ENCODE measurements around the gene AIFM2.
"Not testable (repeated sequence)": the region's sequence is repeated elsewhere in the genome, so short reads cannot be mapped to it uniquely, and the experiment has no call there.

Gene AIFM2

DNA sequence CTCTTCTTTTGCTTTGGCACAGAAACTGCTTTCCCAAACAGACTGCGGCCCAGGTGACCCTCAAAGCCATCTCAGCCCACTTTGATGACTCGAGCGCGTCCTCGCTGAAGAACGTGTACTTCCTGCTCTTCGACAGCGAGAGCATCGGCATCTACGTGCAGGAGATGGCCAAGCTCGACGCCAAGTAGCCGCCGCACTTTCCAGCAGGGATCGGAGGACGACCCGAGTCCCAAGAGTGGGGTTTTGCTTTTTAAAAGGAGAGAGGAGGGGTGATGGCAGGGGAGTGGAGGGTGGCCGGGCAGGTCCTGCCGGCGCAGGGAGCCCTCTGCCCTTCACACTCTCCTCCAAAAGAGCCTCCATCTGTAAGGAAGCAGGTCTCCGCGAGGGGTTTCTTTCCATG lies 21.1 kb downstream of the AIFM2 start:
- no peak for DNase-seq (ENCODE audit: low read depth in 1 of 2, low spot score in 1 of 2)
- no peak for TF ChIP-seq JUND (IDR thresholded peaks at IDR 0.05; ENCODE audit: low read depth)
- in situ Hi-C loops (cut with HindIII; ENCODE audit: low pct_unique_long_range_greater_than_20kb, low sequenced_read_pairs): no loop called here

DNA sequence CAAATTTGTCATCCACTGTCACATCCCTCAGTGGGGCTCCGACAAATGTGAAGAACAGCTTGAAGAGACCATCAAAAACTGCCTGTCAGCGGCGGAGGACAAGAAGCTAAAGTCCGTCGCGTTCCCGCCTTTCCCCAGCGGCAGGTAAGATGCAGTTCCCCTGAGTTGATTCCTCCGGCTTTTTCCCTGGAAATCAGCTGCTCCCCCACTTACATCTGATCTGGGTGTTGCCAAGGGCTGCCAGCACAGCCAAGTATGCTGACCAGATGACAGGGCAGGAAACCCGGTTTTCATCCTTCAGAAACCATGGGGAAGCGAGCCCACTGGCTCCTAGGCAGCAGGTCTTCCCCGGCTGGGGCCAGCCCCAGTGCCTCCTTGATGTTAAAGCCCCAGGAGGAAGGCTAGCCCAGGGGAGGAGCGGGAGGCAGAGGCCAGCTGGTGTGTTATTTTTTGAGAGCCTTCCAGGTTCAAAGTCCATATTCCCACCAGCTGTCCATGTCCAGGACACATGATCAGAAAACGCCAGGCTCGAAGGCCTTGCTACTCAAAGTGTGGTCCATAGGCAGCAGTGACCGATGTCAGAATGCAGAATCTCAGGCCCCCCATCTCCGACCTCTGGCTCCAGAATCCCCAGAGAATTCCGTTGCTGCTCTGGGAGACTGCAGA lies 23.4 kb downstream of the AIFM2 start:
- in situ Hi-C loops (cut with HindIII; ENCODE audit: low pct_unique_long_range_greater_than_20kb, low sequenced_read_pairs): no loop called here
- no peak for TF ChIP-seq JUND (IDR thresholded peaks at IDR 0.05; ENCODE audit: low read depth)
- no peak for DNase-seq (ENCODE audit: low read depth in 1 of 2, low spot score in 1 of 2)

DNA sequence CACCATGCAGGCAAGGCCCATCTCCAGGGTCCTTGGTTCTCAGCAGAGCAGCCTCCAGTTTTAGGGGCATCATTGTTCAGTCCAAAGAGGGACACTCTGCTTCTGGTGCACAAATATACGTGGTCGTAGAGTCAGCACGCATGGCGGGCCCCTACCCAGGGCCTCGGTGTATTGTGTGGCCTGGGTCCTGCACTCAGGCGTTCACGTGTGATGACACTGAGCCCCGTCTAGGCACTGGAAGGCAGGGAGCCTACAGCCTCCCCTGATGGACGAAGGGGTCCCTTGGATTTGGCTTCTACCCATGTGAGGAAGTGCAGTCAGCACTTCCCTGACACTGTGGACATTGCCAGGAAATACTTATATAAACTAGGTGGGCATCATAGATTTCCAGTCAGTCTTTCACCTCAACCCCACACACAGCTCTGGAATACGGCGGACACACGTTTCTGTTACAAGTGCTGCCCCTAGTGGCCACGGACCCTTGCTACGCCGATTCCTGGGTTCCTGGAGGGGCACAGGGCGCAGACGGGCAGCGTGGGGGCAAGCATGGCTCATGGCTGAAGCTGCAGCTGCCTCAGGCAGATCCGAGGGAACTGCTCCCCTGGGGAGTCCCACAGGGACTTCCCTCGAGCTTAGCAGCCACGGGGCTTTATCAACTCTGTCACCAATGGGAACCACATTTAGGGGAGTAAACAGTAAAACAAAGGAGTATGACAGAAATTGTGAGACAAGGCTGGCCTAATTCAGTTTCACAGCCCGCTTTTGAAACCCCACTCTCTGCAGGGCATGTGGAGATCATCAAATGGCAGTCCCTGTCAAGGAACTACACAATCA lies 25.4 kb downstream of the AIFM2 start:
- no peak for TF ChIP-seq JUND (IDR thresholded peaks at IDR 0.05; ENCODE audit: low read depth)
- no peak for DNase-seq (ENCODE audit: low read depth in 1 of 2, low spot score in 1 of 2)
- in situ Hi-C loops (cut with HindIII; ENCODE audit: low pct_unique_long_range_greater_than_20kb, low sequenced_read_pairs): no loop called here

DNA sequence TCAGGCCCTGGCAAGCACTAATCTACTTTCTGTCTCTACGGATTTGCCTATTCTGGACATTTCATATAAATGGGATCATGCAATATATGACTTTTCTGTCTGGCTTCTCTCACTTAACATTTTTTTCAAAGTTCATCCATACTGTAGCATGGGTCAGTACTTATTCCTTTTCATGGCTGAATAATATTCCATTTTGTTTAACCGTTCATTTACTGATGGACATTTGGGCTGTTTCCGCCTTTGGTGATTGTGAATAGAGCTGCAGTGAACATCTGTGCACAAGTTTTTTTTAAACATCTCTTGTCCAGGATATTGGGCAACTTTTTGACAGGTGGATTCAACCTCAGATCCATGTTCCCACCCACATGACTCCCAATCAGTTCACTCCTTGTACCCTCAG lies 31.0 kb downstream of the AIFM2 start:
- in situ Hi-C loops (cut with HindIII; ENCODE audit: low pct_unique_long_range_greater_than_20kb, low sequenced_read_pairs): no loop called here
- no peak for TF ChIP-seq JUND (IDR thresholded peaks at IDR 0.05; ENCODE audit: low read depth)
- DNase-seq (ENCODE audit: low read depth in 1 of 2, low spot score in 1 of 2): no peak

DNA sequence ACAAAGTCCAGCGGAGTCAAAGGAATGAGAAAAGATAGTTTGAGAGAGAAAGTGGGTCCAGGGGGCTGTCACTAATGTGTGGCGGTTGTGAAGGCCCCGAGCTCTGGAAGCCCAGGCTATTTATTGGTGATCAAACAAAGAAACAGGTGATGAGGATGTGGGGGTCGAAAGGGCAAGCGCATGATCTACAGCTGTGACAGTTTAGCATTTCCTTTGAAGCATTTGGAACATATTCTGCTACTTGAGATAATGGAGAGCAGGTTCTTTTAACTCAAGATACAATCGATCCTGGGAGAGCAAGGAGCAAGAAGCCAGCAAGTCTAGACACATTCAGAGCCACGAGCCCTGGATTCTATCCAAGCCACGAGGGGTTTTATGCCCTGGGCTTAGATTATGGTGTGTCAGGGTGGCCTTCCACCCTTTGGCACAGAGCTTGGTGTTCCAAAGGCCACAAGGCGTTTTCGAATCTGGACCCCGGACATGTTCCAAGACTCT lies 31.5 kb downstream of the AIFM2 start:
- DNase-seq (ENCODE audit: low read depth in 1 of 2, low spot score in 1 of 2); in situ Hi-C loops (cut with HindIII; ENCODE audit: low pct_unique_long_range_greater_than_20kb, low sequenced_read_pairs): not testable (repeated sequence)

DNA sequence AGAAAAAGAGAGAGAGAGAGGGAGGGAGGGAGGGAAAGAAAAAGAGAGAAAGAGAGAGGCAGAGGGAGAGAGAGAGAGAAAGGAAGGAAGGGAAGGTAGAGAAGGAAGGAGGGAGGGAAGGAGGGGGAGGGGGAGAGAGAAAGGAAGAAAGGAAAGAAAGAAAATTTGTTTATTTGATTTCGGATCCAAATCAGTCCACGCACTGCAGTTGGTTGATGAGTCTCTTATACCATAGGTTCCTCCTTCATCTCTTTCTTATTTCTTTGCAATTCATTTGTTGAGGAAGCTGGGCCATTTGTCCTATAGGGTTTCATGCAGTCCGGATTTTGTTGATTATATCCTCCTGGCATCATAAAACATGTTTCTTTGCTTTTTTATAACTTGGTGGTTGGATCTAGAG lies 34.4 kb downstream of the AIFM2 start:
- DNase-seq (ENCODE audit: low read depth in 1 of 2, low spot score in 1 of 2): no peak
- no peak for TF ChIP-seq JUND (IDR thresholded peaks at IDR 0.05; ENCODE audit: low read depth)
- in situ Hi-C loops (cut with HindIII; ENCODE audit: low pct_unique_long_range_greater_than_20kb, low sequenced_read_pairs): no loop called here

DNA sequence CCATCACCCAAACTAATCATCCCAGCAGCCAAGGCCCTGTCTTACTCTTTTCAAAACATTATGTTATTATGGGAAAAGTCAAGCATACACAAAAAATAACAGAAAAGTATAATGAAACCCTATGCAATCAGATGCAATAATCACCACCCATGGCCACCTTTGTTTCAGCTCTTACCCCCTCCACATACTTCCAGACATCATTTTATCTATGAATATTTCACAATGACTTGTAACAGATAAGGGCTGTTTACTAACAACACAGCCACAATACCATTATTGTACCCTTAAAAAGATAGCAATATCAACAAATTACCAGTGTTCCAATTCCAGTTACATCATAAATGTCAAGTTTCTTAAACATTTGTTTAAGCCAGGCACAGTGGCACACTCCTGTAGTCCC lies 35.2 kb downstream of the AIFM2 start:
- no peak for DNase-seq (ENCODE audit: low read depth in 1 of 2, low spot score in 1 of 2)
- in situ Hi-C loops (cut with HindIII; ENCODE audit: low pct_unique_long_range_greater_than_20kb, low sequenced_read_pairs): no loop called here
- TF ChIP-seq JUND (IDR thresholded peaks at IDR 0.05; ENCODE audit: low read depth): no peak

DNA sequence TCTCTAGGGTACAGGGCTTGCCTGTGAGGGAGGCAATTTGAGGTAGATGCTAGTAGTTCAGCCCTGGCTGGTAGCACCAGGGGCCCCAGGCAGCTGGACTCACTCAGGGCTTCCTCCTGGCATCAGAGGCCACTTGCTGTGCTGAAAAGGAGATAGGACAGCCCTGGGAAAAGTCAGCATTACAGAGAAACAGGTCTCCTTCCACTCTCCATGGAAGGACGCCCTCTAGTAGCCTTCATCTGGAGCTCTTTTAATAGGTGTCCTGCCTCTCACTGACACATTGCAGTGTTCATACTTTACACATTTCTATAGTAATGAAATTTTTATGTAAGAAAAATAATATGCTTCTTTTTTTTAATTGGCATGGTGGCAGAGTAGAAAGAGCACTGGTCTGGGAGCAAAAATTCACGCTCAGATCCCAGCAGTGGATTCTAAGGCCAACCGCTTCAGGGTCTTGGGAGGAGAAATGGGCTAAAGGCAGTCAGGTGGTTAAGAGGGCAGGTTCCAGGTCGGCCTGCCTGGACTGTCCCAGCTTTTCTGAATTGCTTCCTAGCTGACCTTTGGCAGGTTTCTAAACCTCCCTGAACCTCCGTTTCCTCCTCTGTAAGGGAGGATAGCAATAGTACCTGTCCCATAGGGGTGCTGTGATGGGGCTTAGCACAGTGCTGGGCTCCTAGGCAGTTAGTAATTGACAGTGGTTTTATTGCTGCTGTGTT lies 35.8 kb downstream of the AIFM2 start:
- no peak for TF ChIP-seq JUND (IDR thresholded peaks at IDR 0.05; ENCODE audit: low read depth)
- in situ Hi-C loops (cut with HindIII; ENCODE audit: low pct_unique_long_range_greater_than_20kb, low sequenced_read_pairs): no loop called here
- DNase-seq (ENCODE audit: low read depth in 1 of 2, low spot score in 1 of 2): no peak

DNA sequence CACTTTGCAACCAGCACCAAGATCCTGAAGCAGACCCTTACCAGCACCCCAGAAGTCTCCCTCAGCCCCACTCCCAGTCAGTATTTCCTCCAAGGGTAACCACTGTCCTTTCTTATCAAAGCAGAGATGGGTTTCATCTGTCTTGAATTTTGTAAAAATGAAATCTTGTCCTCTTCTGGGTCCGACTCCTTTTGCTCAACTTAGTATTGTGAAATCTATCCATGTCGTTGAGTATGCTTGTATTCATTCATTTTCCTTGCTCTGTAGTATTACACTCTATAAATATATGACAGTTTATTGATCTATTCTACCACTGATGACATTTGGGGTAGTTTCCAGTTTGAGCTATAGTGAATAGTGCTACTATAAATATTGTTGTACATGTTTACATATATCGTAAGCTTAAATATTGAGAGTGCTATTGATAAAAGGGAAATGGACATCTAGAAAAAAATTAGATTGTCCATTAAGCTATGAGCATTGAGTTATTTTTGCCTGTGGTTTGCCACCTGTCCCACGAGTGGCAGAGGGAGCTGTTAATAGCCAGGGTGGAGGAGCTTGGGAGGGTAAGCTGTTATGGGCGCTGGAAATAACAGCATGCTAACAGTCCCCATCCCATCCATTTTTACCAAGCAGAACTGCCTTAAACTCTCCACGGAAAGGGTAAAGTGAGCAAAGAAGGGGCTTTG lies 36.5 kb downstream of the AIFM2 start:
- no peak for TF ChIP-seq JUND (IDR thresholded peaks at IDR 0.05; ENCODE audit: low read depth)
- in situ Hi-C loops (cut with HindIII; ENCODE audit: low pct_unique_long_range_greater_than_20kb, low sequenced_read_pairs): no loop called here
- DNase-seq (ENCODE audit: low read depth in 1 of 2, low spot score in 1 of 2): no peak

DNA sequence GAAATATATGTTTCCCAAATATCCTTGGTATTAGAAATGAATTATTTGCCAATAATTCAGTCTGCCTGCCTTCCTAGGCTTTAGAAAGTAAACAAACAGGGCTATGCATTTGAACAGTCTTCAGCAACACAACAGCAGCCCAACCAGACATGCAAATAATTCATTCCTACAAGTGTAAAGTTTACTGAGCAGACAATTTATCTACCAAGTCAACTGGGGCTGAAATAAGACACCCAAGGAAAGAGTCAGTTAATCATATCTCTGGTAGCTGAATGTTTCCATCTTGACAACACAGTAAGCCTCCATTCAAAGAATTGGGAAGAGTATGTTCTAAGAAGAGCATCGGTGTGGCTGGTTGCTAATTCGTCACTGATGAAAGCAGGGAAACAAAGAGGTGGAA lies 38.4 kb downstream of the AIFM2 start:
- DNase-seq (ENCODE audit: low read depth in 1 of 2, low spot score in 1 of 2): no peak
- in situ Hi-C loops (cut with HindIII; ENCODE audit: low pct_unique_long_range_greater_than_20kb, low sequenced_read_pairs): no loop called here
- TF ChIP-seq JUND (IDR thresholded peaks at IDR 0.05; ENCODE audit: low read depth): no peak

DNA sequence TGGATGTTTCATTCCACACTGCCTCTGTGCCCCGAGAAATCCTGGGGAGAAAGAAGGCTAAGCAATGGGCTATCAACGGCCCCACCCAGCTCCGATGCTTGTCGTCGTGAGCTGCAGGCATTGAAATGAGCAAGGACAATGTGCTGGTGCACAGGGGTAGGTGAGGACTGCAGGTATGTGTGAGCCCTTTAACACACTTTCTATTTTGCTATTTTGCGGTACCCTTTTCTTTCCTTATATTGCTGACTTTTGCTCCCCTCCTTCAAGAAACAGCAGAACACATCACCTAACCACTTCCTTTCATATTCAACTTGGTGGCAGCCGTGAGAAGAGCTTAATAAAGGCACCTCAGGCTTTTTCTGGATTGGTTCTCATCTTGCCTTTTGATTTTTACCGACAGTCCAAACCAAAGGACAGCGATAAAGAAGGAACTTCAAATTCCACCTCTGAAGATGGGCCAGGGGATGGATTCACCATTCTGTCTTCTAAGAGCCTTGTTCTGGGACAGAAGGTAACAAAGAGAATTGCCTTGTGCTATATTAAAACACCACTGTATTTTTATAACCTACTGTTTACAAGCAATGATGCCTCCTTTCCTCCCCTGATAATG lies 39.2 kb downstream of the AIFM2 start:
- in situ Hi-C loops (cut with HindIII; ENCODE audit: low pct_unique_long_range_greater_than_20kb, low sequenced_read_pairs): no loop called here
- TF ChIP-seq JUND (IDR thresholded peaks at IDR 0.05; ENCODE audit: low read depth): no peak
- no peak for DNase-seq (ENCODE audit: low read depth in 1 of 2, low spot score in 1 of 2)

DNA sequence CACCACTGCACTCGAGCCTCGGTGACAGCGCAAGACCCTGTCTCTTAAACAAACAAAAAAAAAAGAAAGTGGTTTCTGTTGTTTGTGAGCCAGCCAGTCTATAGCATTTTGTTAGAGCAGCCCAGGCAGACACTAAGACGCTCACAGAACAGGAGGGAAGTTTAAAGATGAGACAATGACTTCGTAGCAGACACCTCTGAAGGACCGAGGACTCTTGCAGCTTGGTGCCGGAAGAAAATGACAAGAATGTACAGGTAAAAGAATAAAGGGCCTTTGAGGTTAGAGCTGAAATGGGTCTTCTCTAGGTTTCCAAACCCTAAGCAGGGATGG lies 40.3 kb downstream of the AIFM2 start:
- TF ChIP-seq JUND (IDR thresholded peaks at IDR 0.05; ENCODE audit: low read depth): no peak
- DNase-seq (ENCODE audit: low read depth in 1 of 2, low spot score in 1 of 2): no peak
- in situ Hi-C loops (cut with HindIII; ENCODE audit: low pct_unique_long_range_greater_than_20kb, low sequenced_read_pairs): no loop called here

Data from T47D (cell line).